ENCODE measurements around the gene WDR38.
"Not testable (repeated sequence)": the region's sequence is repeated elsewhere in the genome, so short reads cannot be mapped to it uniquely, and the experiment has no call there.

WDR38 gene

DNA sequence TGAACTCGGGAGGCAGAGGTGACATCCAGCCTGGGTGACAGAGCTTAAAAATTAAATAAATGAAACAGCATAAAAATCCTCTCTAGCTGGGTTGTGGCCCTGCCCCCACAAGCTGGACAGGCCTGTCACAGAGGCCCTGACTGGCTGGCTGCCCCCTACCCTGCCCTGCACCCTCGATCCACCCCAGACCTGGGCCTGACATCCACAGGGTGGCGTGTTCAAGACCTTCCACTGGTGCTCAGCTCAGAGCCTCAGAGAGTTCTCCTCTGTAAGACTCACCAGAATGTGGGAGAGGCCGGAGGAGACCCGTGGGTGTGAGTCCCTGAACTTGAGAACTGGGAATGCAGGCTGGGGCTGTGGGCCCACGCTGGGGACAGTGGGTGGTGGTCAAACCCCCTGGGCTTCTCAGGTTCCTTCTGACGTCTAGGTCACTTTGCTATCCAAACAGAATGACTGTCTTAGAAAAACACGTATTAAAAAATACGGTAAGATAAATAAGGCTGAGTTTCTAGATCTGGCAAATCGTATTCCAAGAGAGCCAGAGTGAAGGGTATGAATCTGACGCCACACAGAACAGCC, 9.7 kb upstream of the WDR38 start:
- DNase-seq (ENCODE audit: low spot score): no peak
- Histone ChIP-seq H3K27ac (no peak overlapping the region), H3K4me3 (no peak overlapping the region)
- TF ChIP-seq, protein P1, sequence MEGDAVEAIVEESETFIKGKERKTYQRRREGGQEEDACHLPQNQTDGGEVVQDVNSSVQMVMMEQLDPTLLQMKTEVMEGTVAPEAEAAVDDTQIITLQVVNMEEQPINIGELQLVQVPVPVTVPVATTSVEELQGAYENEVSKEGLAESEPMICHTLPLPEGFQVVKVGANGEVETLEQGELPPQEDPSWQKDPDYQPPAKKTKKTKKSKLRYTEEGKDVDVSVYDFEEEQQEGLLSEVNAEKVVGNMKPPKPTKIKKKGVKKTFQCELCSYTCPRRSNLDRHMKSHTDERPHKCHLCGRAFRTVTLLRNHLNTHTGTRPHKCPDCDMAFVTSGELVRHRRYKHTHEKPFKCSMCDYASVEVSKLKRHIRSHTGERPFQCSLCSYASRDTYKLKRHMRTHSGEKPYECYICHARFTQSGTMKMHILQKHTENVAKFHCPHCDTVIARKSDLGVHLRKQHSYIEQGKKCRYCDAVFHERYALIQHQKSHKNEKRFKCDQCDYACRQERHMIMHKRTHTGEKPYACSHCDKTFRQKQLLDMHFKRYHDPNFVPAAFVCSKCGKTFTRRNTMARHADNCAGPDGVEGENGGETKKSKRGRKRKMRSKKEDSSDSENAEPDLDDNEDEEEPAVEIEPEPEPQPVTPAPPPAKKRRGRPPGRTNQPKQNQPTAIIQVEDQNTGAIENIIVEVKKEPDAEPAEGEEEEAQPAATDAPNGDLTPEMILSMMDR (IDR thresholded peaks at IDR 0.05): no peak

DNA sequence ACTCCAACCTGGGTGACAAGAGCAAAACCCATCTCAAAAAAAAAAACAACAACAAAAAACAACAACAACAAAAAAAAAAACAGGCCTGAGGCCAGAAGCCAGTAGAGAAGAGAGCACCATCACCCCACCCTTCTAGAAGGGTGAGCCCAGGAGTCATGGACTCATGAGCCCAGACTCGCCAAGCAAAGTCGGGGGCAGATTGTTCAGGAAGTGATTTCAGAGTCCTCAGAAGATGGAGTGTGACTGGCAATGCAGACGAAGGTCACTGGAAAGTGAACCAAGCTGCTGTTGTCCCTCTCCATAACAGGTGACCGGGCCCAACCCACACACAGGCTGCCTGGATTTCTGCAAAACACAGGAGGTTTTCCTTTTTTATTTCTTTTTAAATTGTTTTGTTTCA, 9.0 kb upstream of the WDR38 start:
- no peak for DNase-seq (ENCODE audit: low spot score)
- H3K4me3 ChIP-seq: no peak overlapping the region
- TF ChIP-seq, protein P1 (IDR thresholded peaks at IDR 0.05): no peak
- H3K27ac ChIP-seq: no peak overlapping the region

DNA sequence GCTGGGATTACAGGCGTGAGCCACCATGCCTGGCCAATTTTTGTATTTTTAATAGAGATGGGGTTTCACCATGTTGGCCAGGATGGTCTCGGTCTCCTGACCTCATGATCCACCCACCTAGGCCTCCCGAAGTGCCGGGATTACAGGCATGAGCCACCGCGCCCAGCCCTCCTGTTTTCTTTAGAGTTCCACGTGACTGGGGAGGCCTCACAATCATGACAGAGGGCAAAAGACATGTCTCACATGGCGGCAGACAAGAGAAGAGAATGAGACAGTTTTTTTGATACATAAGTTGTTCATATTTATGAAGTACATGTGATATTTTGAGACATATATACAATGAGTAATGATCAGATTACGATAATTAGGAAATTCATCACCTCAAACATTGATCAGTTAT, 6.8 kb upstream of the WDR38 start:
- DNase-seq (ENCODE audit: low spot score); H3K4me3 ChIP-seq; H3K27ac ChIP-seq: not testable (repeated sequence)

DNA sequence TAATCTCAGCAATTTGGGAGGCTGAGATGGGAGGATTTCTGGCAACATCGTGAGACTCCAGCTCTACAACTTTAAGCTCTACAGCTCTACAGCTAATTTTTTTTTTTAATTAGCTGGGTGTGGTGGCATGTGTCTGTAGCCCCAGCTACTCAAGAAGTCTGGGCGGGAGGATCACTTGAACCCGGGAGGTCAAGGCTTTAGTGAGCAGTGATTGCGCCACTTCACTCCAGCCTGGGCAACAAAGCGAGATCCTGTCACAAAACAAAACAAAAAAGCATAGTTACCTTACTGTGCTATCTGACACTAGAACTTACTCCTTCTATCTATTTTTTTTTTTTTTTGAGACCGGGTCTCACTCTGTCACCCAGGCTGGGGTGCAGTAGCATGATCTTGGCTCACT, 6.3 kb upstream of the WDR38 start:
- Histone ChIP-seq H3K27ac (no peak overlapping the region), H3K4me3 (no peak overlapping the region)
- DNase-seq (ENCODE audit: low spot score): no peak
- TF ChIP-seq, protein P1 (IDR thresholded peaks at IDR 0.05): no peak

DNA sequence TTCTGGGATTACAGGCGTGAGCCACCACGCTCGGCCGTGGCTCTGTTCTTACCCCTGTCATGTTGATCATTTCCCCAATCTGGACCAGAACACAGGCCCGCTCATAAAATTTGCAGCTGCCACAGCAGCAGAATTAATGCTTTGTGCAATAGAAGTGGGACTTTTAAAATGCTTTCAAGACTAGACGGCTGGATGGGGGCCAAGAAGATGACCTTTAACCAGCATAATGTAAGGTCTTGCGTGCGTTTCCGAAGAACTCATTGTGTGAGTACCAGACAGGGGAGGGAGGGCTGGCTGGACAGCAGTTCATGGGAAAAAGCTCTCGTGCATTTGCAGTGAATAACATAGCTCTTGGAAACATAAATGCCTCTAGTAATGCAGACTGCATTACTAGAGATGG, 3.5 kb upstream of the WDR38 start:
- H3K27ac ChIP-seq: no peak overlapping the region
- no peak overlapping the region for H3K4me3 ChIP-seq
- TF ChIP-seq, protein P1 (IDR thresholded peaks at IDR 0.05): no peak
- no peak for DNase-seq (ENCODE audit: low spot score)

DNA sequence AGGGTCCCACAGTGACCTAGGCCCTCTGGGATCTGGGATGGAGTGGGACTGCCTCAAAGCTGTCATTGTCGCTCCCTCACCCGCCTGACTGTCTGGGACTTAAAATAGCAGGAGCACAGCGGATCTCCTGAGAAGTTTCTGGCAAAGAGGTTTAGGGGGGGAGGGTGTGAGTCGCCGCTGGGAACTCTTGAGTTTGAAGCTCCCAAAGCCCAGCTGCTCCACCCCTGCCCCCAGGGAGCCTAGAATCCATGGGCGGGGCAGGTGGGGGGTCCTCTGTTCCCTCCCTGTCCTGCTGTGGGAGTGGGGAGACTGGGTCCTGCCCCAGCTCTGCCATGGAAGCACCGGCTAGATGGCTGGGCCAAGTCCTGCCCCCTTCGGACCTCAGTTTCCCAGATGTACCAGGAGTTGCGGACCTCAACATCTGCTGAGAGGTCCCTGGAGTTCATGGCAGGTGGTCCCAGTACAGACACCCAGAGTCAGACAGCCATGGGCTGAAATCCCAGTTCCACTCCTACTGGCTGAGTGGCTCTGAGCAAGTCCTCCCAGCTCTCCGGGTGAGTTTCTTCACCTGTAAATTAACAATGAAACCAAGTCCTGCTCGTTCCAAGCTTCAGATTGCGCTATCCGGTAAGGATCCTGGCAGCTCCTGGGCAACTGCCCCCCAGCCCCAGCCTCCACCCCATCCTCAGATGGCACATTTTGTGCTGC, 985 bp upstream of the WDR38 start:
- peak; percentile 73 for DNase-seq (ENCODE audit: low spot score)
- Histone ChIP-seq H3K4me3 (peak overlapping the region; percentile 74), H3K27ac (peak overlapping the region in 1 of 2 donors; percentile 74)
- TF ChIP-seq, protein P1 (IDR thresholded peaks at IDR 0.05): no peak

DNA sequence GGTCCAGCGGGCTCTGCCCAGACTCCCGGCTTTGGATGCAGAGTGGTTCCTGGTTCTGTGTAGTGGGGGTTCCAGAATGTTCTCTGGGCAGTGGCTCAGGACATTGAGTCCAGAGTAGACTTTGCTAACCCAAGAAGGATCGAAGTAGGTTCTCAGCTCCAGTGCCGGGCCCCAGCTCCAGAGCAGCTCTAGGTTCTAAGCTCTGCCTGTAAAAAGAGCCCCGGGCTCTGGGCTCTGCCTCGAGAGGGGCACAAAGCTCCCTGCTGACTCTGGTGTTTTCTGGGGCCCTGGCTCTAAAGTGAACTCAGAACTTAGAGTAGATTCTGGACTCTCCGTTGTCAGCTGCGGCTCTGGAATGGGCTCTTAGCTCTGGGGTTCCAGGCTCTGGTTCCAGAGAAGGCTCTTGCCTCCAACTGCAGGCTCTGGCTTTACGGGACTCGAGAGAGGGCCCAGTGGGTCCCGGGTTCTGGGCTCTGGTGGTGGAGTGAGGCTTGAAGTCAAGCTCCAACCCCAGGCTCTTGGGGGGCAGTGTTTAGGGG, 414 bp downstream of the WDR38 start:
- Histone ChIP-seq H3K4me3 (peak overlapping the region; percentile 74), H3K27ac (peak overlapping the region; percentile 38 to 74)
- TF ChIP-seq, protein P1 (IDR thresholded peaks at IDR 0.05): no peak
- no peak for DNase-seq (ENCODE audit: low spot score)

Measured in coronary artery (tissue), 2 donors.